ENCODE results near the gene SEC61A1.

The SEC61A1 gene

DNA sequence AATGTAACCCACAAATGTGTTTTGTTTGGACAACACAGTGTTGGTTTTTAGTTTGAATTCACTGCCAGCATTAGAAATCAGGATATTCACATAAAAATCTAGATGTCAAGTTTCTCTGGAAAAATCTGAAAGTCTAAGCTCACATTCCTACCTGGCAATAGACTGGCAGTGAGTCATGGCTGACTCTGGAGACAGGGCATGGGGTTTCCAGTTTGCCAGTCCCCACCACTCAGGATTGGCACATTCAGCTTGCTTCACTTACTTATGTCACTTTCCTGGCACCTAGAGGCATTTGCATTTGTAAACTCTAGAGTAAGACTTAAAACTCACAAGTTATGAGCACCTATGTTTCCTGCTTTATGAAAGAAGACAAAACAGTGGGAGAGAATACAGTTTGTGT lies 19.1 kb upstream of the SEC61A1 start:
- ATAC-seq: no peak
- TF ChIP-seq, protein P1, sequence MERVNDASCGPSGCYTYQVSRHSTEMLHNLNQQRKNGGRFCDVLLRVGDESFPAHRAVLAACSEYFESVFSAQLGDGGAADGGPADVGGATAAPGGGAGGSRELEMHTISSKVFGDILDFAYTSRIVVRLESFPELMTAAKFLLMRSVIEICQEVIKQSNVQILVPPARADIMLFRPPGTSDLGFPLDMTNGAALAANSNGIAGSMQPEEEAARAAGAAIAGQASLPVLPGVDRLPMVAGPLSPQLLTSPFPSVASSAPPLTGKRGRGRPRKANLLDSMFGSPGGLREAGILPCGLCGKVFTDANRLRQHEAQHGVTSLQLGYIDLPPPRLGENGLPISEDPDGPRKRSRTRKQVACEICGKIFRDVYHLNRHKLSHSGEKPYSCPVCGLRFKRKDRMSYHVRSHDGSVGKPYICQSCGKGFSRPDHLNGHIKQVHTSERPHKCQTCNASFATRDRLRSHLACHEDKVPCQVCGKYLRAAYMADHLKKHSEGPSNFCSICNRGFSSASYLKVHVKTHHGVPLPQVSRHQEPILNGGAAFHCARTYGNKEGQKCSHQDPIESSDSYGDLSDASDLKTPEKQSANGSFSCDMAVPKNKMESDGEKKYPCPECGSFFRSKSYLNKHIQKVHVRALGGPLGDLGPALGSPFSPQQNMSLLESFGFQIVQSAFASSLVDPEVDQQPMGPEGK (CRISPR knock-in tag; IDR thresholded peaks at IDR 0.05; ENCODE audit: borderline replicate concordance): no peak
- TF ChIP-seq ZNF8 (CRISPR knock-in tag; IDR thresholded peaks at IDR 0.05) (no peak), CSDC2 (CRISPR knock-in tag; IDR thresholded peaks at IDR 0.05) (no peak), ISL1 (CRISPR knock-in tag; IDR thresholded peaks at IDR 0.05) (no peak), ZNF565 (CRISPR knock-in tag; conservative IDR thresholded peaks at IDR 0.05; ENCODE audit: low read depth) (no peak), ZFP30 (CRISPR knock-in tag; IDR thresholded peaks at IDR 0.05) (no peak), ARNTL (CRISPR knock-in tag; IDR thresholded peaks at IDR 0.05; ENCODE audit: borderline replicate concordance, low read depth) (no peak), ZFP3 (CRISPR knock-in tag; IDR thresholded peaks at IDR 0.05) (no peak), TOX (CRISPR knock-in tag; IDR thresholded peaks at IDR 0.05; ENCODE audit: borderline replicate concordance) (no peak), GLIS3 (CRISPR knock-in tag; IDR thresholded peaks at IDR 0.05) (no peak), OSR1 (CRISPR knock-in tag; IDR thresholded peaks at IDR 0.05) (no peak), RARB (CRISPR knock-in tag; IDR thresholded peaks at IDR 0.05) (no peak), ESRRG (CRISPR knock-in tag; IDR thresholded peaks at IDR 0.05) (no peak), TCF4 (CRISPR knock-in tag; IDR thresholded peaks at IDR 0.05; ENCODE audit: borderline replicate concordance) (no peak)
- TF ChIP-seq, protein P2, sequence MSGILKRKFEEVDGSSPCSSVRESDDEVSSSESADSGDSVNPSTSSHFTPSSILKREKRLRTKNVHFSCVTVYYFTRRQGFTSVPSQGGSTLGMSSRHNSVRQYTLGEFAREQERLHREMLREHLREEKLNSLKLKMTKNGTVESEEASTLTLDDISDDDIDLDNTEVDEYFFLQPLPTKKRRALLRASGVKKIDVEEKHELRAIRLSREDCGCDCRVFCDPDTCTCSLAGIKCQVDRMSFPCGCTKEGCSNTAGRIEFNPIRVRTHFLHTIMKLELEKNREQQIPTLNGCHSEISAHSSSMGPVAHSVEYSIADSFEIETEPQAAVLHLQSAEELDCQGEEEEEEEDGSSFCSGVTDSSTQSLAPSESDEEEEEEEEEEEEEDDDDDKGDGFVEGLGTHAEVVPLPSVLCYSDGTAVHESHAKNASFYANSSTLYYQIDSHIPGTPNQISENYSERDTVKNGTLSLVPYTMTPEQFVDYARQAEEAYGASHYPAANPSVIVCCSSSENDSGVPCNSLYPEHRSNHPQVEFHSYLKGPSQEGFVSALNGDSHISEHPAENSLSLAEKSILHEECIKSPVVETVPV (CRISPR knock-in tag; IDR thresholded peaks at IDR 0.05): no peak
- TF ChIP-seq, protein P3, sequence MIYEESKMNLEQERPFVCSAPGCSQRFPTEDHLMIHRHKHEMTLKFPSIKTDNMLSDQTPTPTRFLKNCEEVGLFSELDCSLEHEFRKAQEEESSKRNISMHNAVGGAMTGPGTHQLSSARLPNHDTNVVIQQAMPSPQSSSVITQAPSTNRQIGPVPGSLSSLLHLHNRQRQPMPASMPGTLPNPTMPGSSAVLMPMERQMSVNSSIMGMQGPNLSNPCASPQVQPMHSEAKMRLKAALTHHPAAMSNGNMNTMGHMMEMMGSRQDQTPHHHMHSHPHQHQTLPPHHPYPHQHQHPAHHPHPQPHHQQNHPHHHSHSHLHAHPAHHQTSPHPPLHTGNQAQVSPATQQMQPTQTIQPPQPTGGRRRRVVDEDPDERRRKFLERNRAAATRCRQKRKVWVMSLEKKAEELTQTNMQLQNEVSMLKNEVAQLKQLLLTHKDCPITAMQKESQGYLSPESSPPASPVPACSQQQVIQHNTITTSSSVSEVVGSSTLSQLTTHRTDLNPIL (CRISPR knock-in tag; IDR thresholded peaks at IDR 0.05; ENCODE audit: low read depth): no peak
- TF ChIP-seq, protein P4, sequence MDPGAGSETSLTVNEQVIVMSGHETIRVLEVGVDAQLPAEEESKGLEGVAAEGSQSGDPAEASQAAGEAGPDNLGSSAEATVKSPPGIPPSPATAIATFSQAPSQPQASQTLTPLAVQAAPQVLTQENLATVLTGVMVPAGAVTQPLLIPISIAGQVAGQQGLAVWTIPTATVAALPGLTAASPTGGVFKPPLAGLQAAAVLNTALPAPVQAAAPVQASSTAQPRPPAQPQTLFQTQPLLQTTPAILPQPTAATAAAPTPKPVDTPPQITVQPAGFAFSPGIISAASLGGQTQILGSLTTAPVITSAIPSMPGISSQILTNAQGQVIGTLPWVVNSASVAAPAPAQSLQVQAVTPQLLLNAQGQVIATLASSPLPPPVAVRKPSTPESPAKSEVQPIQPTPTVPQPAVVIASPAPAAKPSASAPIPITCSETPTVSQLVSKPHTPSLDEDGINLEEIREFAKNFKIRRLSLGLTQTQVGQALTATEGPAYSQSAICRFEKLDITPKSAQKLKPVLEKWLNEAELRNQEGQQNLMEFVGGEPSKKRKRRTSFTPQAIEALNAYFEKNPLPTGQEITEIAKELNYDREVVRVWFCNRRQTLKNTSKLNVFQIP (CRISPR knock-in tag; IDR thresholded peaks at IDR 0.05; ENCODE audit: borderline replicate concordance, low read depth): no peak

DNA sequence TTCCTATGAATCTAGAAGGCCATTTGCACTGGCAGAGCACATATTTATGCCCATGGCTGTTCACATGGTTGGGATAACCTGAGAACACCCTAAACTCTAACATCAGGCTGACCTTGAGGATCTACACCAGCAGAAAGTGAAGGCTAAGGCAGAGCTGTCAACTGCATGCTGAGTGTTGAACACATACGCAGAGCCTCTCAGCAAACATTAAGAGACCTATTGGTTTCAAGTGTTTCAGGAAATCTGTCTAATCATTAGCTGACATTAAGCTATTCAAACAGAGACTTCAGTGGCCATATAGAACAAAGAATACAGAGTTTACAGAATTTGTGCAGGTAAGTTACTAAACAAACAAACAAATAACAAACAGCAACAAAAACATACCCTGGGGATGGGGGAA lies 16.1 kb upstream of the SEC61A1 start:
- ATAC-seq: no peak
- TF ChIP-seq GLIS3 (CRISPR knock-in tag; IDR thresholded peaks at IDR 0.05) (no peak), PPARA (CRISPR knock-in tag; IDR thresholded peaks at IDR 0.05; ENCODE audit: borderline replicate concordance) (no peak)

DNA sequence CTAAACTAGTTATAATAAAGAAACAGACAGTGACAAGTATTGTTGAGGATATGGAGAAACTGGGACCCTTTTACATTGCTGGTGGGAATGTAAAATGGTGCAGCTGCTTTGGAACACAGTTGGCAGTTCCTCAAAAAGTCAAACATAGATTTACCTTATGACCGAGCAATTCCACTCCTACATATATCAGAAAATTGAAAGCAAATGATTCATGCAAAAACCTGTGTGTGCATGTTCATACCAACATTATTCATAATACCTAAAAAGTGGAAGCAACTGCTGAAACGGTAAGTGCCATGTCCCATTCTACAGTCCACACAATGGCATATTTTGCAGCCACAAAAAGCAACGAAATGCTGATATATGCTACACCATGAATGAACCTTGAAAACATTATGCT lies 12.2 kb upstream of the SEC61A1 start:
- ATAC-seq: no peak
- TF ChIP-seq TCF4 (CRISPR knock-in tag; IDR thresholded peaks at IDR 0.05; ENCODE audit: borderline replicate concordance) (no peak), ISL1 (CRISPR knock-in tag; IDR thresholded peaks at IDR 0.05) (no peak), ZFP30 (CRISPR knock-in tag; IDR thresholded peaks at IDR 0.05) (no peak)

DNA sequence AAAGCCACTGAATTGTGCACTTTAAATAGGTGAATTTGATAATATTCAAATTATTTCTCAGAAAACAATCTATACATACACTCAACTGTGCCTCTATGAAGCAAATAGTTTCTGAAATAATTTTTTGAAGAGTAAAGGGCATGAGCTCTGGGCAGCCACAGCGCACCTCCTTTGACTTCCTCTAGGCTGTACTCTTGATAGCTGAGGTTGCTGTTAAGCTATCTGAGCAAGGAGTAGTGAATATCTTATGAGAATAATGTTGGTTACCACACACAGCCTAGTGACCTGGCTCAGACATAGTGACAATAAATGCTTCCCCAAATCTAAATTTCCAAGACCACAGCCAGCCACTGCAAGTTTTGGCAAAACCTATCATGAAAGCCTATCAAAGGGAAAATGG lies 11.6 kb upstream of the SEC61A1 start:
- ATAC-seq: no peak
- TF ChIP-seq BACH2 (CRISPR knock-in tag; IDR thresholded peaks at IDR 0.05; ENCODE audit: borderline replicate concordance) (no peak), ZFP3 (CRISPR knock-in tag; IDR thresholded peaks at IDR 0.05) (no peak), ISL1 (CRISPR knock-in tag; IDR thresholded peaks at IDR 0.05) (no peak), ARNTL (CRISPR knock-in tag; IDR thresholded peaks at IDR 0.05; ENCODE audit: borderline replicate concordance, low read depth) (no peak), ZC3H10 (CRISPR knock-in tag; IDR thresholded peaks at IDR 0.05) (no peak), OSR1 (CRISPR knock-in tag; IDR thresholded peaks at IDR 0.05) (no peak)

DNA sequence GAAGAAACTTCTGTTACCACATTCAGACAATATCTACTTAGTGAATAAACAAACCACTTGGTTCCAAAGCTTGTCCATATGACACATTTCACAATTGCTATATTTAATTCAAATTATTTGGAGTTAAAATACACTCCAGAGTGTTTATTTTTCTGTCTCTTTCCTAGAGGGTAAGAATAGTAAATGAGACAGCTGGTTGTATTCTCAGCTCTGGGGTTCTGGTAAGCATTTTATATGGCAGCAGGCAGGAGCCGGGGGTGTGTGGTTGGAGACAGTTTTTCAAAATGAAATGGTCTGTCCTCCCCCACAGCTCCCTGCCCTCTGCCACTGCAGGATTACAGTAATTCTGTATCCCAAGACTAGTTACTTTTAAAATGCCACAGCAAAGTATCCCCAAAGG lies 10.9 kb upstream of the SEC61A1 start:
- TF ChIP-seq PPARA (CRISPR knock-in tag; IDR thresholded peaks at IDR 0.05; ENCODE audit: borderline replicate concordance) (no peak), RARB (CRISPR knock-in tag; IDR thresholded peaks at IDR 0.05) (no peak), ARNTL (CRISPR knock-in tag; IDR thresholded peaks at IDR 0.05; ENCODE audit: borderline replicate concordance, low read depth) (no peak), TCF4 (CRISPR knock-in tag; IDR thresholded peaks at IDR 0.05; ENCODE audit: borderline replicate concordance) (no peak), ZFP30 (CRISPR knock-in tag; IDR thresholded peaks at IDR 0.05) (no peak), SNAI2 (CRISPR knock-in tag; IDR thresholded peaks at IDR 0.05) (no peak), OSR1 (CRISPR knock-in tag; IDR thresholded peaks at IDR 0.05) (no peak), ZFP3 (CRISPR knock-in tag; IDR thresholded peaks at IDR 0.05) (no peak), CSDC2 (CRISPR knock-in tag; IDR thresholded peaks at IDR 0.05) (no peak), ZNF70 (CRISPR knock-in tag; IDR thresholded peaks at IDR 0.05) (no peak), GLIS3 (CRISPR knock-in tag; IDR thresholded peaks at IDR 0.05) (no peak), ISL1 (CRISPR knock-in tag; IDR thresholded peaks at IDR 0.05) (no peak)
- TF ChIP-seq, protein P5, sequence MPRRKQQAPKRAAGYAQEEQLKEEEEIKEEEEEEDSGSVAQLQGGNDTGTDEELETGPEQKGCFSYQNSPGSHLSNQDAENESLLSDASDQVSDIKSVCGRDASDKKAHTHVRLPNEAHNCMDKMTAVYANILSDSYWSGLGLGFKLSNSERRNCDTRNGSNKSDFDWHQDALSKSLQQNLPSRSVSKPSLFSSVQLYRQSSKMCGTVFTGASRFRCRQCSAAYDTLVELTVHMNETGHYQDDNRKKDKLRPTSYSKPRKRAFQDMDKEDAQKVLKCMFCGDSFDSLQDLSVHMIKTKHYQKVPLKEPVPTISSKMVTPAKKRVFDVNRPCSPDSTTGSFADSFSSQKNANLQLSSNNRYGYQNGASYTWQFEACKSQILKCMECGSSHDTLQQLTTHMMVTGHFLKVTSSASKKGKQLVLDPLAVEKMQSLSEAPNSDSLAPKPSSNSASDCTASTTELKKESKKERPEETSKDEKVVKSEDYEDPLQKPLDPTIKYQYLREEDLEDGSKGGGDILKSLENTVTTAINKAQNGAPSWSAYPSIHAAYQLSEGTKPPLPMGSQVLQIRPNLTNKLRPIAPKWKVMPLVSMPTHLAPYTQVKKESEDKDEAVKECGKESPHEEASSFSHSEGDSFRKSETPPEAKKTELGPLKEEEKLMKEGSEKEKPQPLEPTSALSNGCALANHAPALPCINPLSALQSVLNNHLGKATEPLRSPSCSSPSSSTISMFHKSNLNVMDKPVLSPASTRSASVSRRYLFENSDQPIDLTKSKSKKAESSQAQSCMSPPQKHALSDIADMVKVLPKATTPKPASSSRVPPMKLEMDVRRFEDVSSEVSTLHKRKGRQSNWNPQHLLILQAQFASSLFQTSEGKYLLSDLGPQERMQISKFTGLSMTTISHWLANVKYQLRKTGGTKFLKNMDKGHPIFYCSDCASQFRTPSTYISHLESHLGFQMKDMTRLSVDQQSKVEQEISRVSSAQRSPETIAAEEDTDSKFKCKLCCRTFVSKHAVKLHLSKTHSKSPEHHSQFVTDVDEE (CRISPR knock-in tag; IDR thresholded peaks at IDR 0.05): no peak
- TF ChIP-seq, protein P2 (CRISPR knock-in tag; IDR thresholded peaks at IDR 0.05): no peak

More for the DNA sequence above, 10.9 kb upstream of the SEC61A1 start:
- ATAC-seq: no peak

All from SK-N-SH treated with all-trans-retinoic acid at 6 μM for 48 hours (cell line).